Sigmoid colon (tissue), 4 donors: Measurements from ENCODE around the gene NUDCD2.

ENCODE experiments used
- CTCF ChIP-seq, 4 experiments: fragments of 450-650 bp in 3 of 4; fragments of 200-600 bp in 1 of 4; IDR thresholded peaks; one replicate each; pipeline ENCODE4 v1.5.1; 2016 to 2019; ENCODE audit warnings: antibody characterized with exemption in 4 of 4, mild to moderate bottlenecking in 3 of 4, moderate library complexity in 2 of 4
- EP300 ChIP-seq, 4 donors: sonication (generic); formaldehyde crosslinking; IDR thresholded peaks; one replicate each; pipeline ENCODE4 v1.6.1; 2017; ENCODE audit warnings: antibody characterized with exemption in 4 of 4
- POLR2A ChIP-seq, 2 donors: fragments of 450-650 bp; IDR thresholded peaks; one replicate each; pipeline ENCODE4 v1.6.1; 2016; ENCODE audit warnings: antibody characterized with exemption in 2 of 2, mild to moderate bottlenecking in 2 of 2, moderate library complexity in 2 of 2
- POLR2AphosphoS5 ChIP-seq, 4 donors: sonication (generic); formaldehyde crosslinking; IDR thresholded peaks; one replicate each; pipeline ENCODE4 v1.6.1; 2017; ENCODE audit warnings: antibody characterized with exemption in 4 of 4

GRCh38 chr5:163402007-163402406 lies 57.9 kb downstream of the NUDCD2 start:
- no peak for TF ChIP-seq CTCF (IDR thresholded peaks at IDR 0.05)
- TF ChIP-seq POLR2A (IDR thresholded peaks at IDR 0.05), result no peak
- no peak for TF ChIP-seq EP300 (IDR thresholded peaks at IDR 0.05)
- no peak for TF ChIP-seq POLR2AphosphoS5 (IDR thresholded peaks at IDR 0.05)
